H9 (cell line): Measurements from ENCODE around the gene ZNF225. TPM values are rescaled to one million over a fixed set of nuclear protein-coding genes. Genes with fewer than 3 reads are reported as not detected.
A peak's percentile ranks its signal among the peaks of the same experiment; 100 is the strongest.

ENCODE experiments used
- DNase-seq: peaks from one replicate; pipeline ENCODE4 v3.0.0-alpha.2; 2017
- H2AFZ ChIP-seq: one replicate; pipeline ENCODE4 v1.6.1; 2013; ENCODE audit warnings: mild to moderate bottlenecking, low read length, control low read depth, moderate library complexity
- H2AK5ac ChIP-seq: 2 replicates; pipeline ENCODE4 v1.6.1; 2013; ENCODE audit warnings: low read length, control low read depth, mixed read lengths; ENCODE audit not compliant: insufficient read length
- H2BK120ac ChIP-seq: one replicate; pipeline ENCODE4 v1.6.1; 2013; ENCODE audit warnings: low read depth, mild to moderate bottlenecking, low read length, control low read depth, inconsistent platforms; ENCODE audit not compliant: poor library complexity, severe bottlenecking
- H2BK12ac ChIP-seq: 2 replicates; pipeline ENCODE4 v1.6.1; 2013; ENCODE audit warnings: low read length, control low read depth, mixed read lengths, low read depth; ENCODE audit not compliant: insufficient read length
- H2BK15ac ChIP-seq: 2 replicates; pipeline ENCODE4 v1.6.1; 2013; ENCODE audit warnings: low read depth, low read length, control low read depth
- H2BK20ac ChIP-seq: one replicate; pipeline ENCODE4 v1.6.1; 2013; ENCODE audit warnings: low read depth, mild to moderate bottlenecking, low read length, control low read depth, inconsistent platforms; ENCODE audit not compliant: poor library complexity, severe bottlenecking
- H2BK5ac ChIP-seq: 2 replicates; pipeline ENCODE4 v1.6.1; 2013; ENCODE audit warnings: low read length, control low read depth, mixed read lengths; ENCODE audit not compliant: insufficient read length
- H3K14ac ChIP-seq: 2 replicates; pipeline ENCODE4 v1.6.1; 2013; ENCODE audit warnings: low read length, control low read depth; ENCODE audit not compliant: insufficient read depth
- H3K18ac ChIP-seq: 2 replicates; pipeline ENCODE4 v1.6.1; 2013; ENCODE audit warnings: low read depth, mild to moderate bottlenecking, mixed read lengths, low read length, control low read depth; ENCODE audit not compliant: insufficient read length
- H3K23ac ChIP-seq: 2 replicates; pipeline ENCODE4 v1.6.1; 2013; ENCODE audit warnings: low read length, control low read depth, mixed read lengths, low read depth; ENCODE audit not compliant: insufficient read length
- H3K23me2 ChIP-seq: 2 replicates; pipeline ENCODE4 v1.6.1; 2013; ENCODE audit warnings: low read depth, mild to moderate bottlenecking, mixed read lengths, low read length, control low read depth; ENCODE audit not compliant: insufficient read length, poor library complexity, severe bottlenecking
- H3K27ac ChIP-seq: 2 replicates; pipeline ENCODE4 v1.5.1; 2013; ENCODE audit warnings: low read length, control low read depth, mixed read lengths, low read depth; ENCODE audit not compliant: insufficient read length
- H3K27me3 ChIP-seq: 2 replicates; pipeline ENCODE4 v1.6.1; 2013; ENCODE audit warnings: low read length, control low read depth, inconsistent platforms; ENCODE audit not compliant: insufficient read depth
- H3K4ac ChIP-seq: 2 replicates; pipeline ENCODE4 v1.6.1; 2013; ENCODE audit warnings: low read depth, mild to moderate bottlenecking, control low read depth, inconsistent platforms, low read length, moderate library complexity
- H3K4me1 ChIP-seq: 2 replicates; pipeline ENCODE4 v1.6.1; 2013; ENCODE audit warnings: low read length, control low read depth, inconsistent platforms; ENCODE audit not compliant: insufficient read depth
- H3K4me2 ChIP-seq: 2 replicates; pipeline ENCODE4 v1.6.1; 2013; ENCODE audit warnings: low read length, control low read depth, mixed read lengths; ENCODE audit not compliant: insufficient read length, insufficient read depth
- H3K56ac ChIP-seq: 2 replicates; pipeline ENCODE4 v1.6.1; 2013; ENCODE audit warnings: low read depth, mild to moderate bottlenecking, mixed read lengths, low read length, control low read depth; ENCODE audit not compliant: insufficient read length
- H3K79me1 ChIP-seq: 2 replicates; pipeline ENCODE4 v1.6.1; 2013; ENCODE audit warnings: low read depth, mild to moderate bottlenecking, moderate library complexity, low read length, control low read depth, inconsistent platforms; ENCODE audit not compliant: insufficient read depth, poor library complexity, severe bottlenecking
- H3K79me2 ChIP-seq: 2 replicates; pipeline ENCODE4 v1.6.1; 2013; ENCODE audit warnings: low read length, control low read depth, inconsistent platforms; ENCODE audit not compliant: insufficient read depth
- H3K9ac ChIP-seq: 2 replicates; pipeline ENCODE4 v1.6.1; 2013; ENCODE audit warnings: low read length, control low read depth, mixed read lengths; ENCODE audit not compliant: insufficient read length; ENCODE audit errors: extremely low read depth
- H3K9me3 ChIP-seq: one replicate; pipeline ENCODE4 v1.6.1; 2013; ENCODE audit warnings: low read depth, low read length, inconsistent platforms; ENCODE audit not compliant: control insufficient read depth
- H3T11ph ChIP-seq: one replicate; pipeline ENCODE4 v1.6.1; 2013; ENCODE audit warnings: mild to moderate bottlenecking, low read length, control low read depth, inconsistent platforms
- H4K20me1 ChIP-seq: one replicate; pipeline ENCODE4 v1.6.1; 2013; ENCODE audit not compliant: control insufficient read depth, insufficient read length, insufficient read depth
- H4K5ac ChIP-seq: 2 replicates; pipeline ENCODE4 v1.6.1; 2013; ENCODE audit warnings: low read depth, mild to moderate bottlenecking, mixed read lengths, low read length, control low read depth; ENCODE audit not compliant: insufficient read length
- H4K8ac ChIP-seq: replicated peaks from 2 replicates; pipeline ENCODE4 v1.6.1; 2013; ENCODE audit warnings: low read length, control low read depth, mixed read lengths, low read depth; ENCODE audit not compliant: insufficient read length
- H4K91ac ChIP-seq: 2 replicates; pipeline ENCODE4 v1.6.1; 2013; ENCODE audit warnings: low read depth, mild to moderate bottlenecking, moderate library complexity, mixed read lengths, low read length, control low read depth; ENCODE audit not compliant: insufficient read length
- H3K27ac Mint-ChIP-seq, 3 experiments: 2 replicates in 2 of 3; 3 replicates in 1 of 3; pipeline ENCODE4 v1.8.0; 2020 to 2021; ENCODE audit warnings: mixed read lengths in 3 of 3, mild to moderate bottlenecking in 1 of 3, moderate library complexity in 1 of 3
- H3K27me3 Mint-ChIP-seq: 2 replicates; pipeline ENCODE4 v1.8.0; 2021; ENCODE audit warnings: low read depth, mild to moderate bottlenecking, moderate library complexity, mixed read lengths
- H3K36me3 Mint-ChIP-seq, 3 experiments: 2 replicates in 2 of 3; 3 replicates in 1 of 3; pipeline ENCODE4 v1.8.0; 2020 to 2021; ENCODE audit warnings: low read depth in 3 of 3, mixed read lengths in 3 of 3; ENCODE audit not compliant: insufficient read depth in 1 of 3
- H3K4me1 Mint-ChIP-seq, 2 experiments: 2 replicates each; pipeline ENCODE4 v1.8.0; 2020; ENCODE audit warnings: mixed read lengths in 2 of 2
- H3K4me3 Mint-ChIP-seq, 2 experiments: 2 replicates in 1 of 2; 3 replicates in 1 of 2; pipeline ENCODE4 v1.8.0; 2020 to 2021; ENCODE audit warnings: mild to moderate bottlenecking in 2 of 2, mixed read lengths in 2 of 2, moderate library complexity in 1 of 2
- H3K9me3 Mint-ChIP-seq, 2 experiments: 2 replicates in 1 of 2; 3 replicates in 1 of 2; pipeline ENCODE4 v1.8.0; 2020; ENCODE audit warnings: mild to moderate bottlenecking in 2 of 2, mixed read lengths in 2 of 2, moderate library complexity in 1 of 2
- WGBS: extraction: QIAGEN DNeasy Blood & Tissue Kit; methylation state at CpG from one replicate; pipeline ENCODE4 v1.1.7; 2013; ENCODE audit warnings: missing lambda C conversion rate, low lambda C conversion rate, mixed read lengths; ENCODE audit not compliant: insufficient read length; ENCODE audit errors: extremely low coverage; 5-methylcytosine and 5-hydroxymethylcytosine counted together
- total RNA-seq: library from RNA; stranded (reverse); gene quantifications from 2 replicates; pipeline ENCODE4 v1.2.1, GENCODE V29; 2021
- TF ChIP-seq, protein P1 (sequence below): fragments of 200-600 bp; sonication (generic); conservative IDR thresholded peaks from 3 replicates; pipeline ENCODE4 v1.8.0; 2021; ENCODE audit warnings: antibody characterized with exemption, mild to moderate bottlenecking

ZNF225 gene
- total RNA-seq, 1 experiment from 2014 or later: 3.9 TPM

DNA sequence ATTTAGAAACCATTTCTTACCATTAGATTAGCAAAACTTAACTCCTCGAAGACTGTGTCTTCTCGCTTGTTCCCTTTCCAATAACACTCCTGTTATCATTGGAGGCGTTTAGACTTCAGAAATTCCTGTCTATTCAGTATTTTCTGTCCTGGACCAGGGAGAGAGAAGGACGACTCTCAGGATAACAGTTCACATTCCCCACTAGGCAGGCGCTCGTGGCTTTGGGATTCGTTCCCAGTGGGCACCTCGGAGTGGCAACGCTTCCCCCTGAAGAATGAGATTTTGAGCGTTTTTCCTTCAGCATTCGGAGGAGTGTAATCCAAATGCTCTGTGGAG, 429 bp upstream of the ZNF225 start:
- no peak for DNase-seq
- H3K4me2 ChIP-seq: peak overlapping the region; percentile 83
- no peak overlapping the region for H2BK12ac ChIP-seq
- no peak overlapping the region for H2AFZ ChIP-seq
- H3T11ph ChIP-seq: no peak overlapping the region
- peak overlapping the region; percentile 83 to 96 (median 94); a peak in 4 of 7 replicates for H3K27ac Mint-ChIP-seq
- H4K8ac ChIP-seq: no peak overlapping the region
- TF ChIP-seq, protein P1, sequence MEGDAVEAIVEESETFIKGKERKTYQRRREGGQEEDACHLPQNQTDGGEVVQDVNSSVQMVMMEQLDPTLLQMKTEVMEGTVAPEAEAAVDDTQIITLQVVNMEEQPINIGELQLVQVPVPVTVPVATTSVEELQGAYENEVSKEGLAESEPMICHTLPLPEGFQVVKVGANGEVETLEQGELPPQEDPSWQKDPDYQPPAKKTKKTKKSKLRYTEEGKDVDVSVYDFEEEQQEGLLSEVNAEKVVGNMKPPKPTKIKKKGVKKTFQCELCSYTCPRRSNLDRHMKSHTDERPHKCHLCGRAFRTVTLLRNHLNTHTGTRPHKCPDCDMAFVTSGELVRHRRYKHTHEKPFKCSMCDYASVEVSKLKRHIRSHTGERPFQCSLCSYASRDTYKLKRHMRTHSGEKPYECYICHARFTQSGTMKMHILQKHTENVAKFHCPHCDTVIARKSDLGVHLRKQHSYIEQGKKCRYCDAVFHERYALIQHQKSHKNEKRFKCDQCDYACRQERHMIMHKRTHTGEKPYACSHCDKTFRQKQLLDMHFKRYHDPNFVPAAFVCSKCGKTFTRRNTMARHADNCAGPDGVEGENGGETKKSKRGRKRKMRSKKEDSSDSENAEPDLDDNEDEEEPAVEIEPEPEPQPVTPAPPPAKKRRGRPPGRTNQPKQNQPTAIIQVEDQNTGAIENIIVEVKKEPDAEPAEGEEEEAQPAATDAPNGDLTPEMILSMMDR: no peak
- H2BK5ac ChIP-seq: no peak overlapping the region
- peak overlapping the region; percentile 84 for H3K9ac ChIP-seq
- no peaks in the 10 kb centered on the region for H3K23me2 ChIP-seq
- no peak overlapping the region for H3K18ac ChIP-seq
- no peaks in the 10 kb centered on the region for H3K4me1 ChIP-seq
- H4K5ac ChIP-seq: peak overlapping the region; percentile 69
- peaks cover 33 to 37% of the 10 kb centered on the region in 2 experiments for H3K9me3 Mint-ChIP-seq
- peaks cover 3% of the 10 kb centered on the region; the same call in 1 of the 2 replicates for H3K27me3 Mint-ChIP-seq
- no peak overlapping the region for H3K23ac ChIP-seq
- no peak overlapping the region for H3K56ac ChIP-seq
- no CpG with 5 or more reads among the region's 11 CpGs for WGBS
- peaks cover 8% of the 10 kb centered on the region for H3K9me3 ChIP-seq
- H3K79me2 ChIP-seq: no peaks in the 10 kb centered on the region
- no peak overlapping the region for H2AK5ac ChIP-seq
- H2BK20ac ChIP-seq: no peak overlapping the region
- no peak overlapping the region for H4K91ac ChIP-seq
- no peak overlapping the region; the same call in 1 of the 2 replicates for H3K4ac ChIP-seq
- H4K20me1 ChIP-seq: no peaks in the 10 kb centered on the region
- H3K4me1 Mint-ChIP-seq: peaks cover 5 to 14% of the 10 kb centered on the region in 2 experiments
- H3K27me3 ChIP-seq: no peaks in the 10 kb centered on the region
- peaks cover 2% of the 10 kb centered on the region for H3K79me1 ChIP-seq
- H3K36me3 Mint-ChIP-seq: peaks cover 23 to 48% (median 42%) of the 10 kb centered on the region in 3 experiments
- H3K4me3 Mint-ChIP-seq: peak overlapping the region; percentile 94 to 98
- H3K27ac ChIP-seq: peak overlapping the region; percentile 70
- no peak overlapping the region for H2BK15ac ChIP-seq
- peak overlapping the region; percentile 65; the same call in 1 of the 2 replicates for H3K14ac ChIP-seq
- no peak overlapping the region for H2BK120ac ChIP-seq
